Neural progenitor cell (in vitro differentiated cells): Measurements from ENCODE around the gene ACKR4. TPM values are rescaled to one million over a fixed set of nuclear protein-coding genes. Genes with fewer than 3 reads are reported as not detected.

ENCODE experiments used
- DNase-seq: peaks from one replicate; pipeline ENCODE4 v3.0.0-alpha.2; 2016; ENCODE audit warnings: low spot score
- H2AFZ ChIP-seq: fragments of 200-600 bp; sonication (generic); replicated peaks from 2 replicates; pipeline ENCODE4 v1.6.1; 2016; ENCODE audit warnings: antibody characterized with exemption
- H3F3A ChIP-seq: fragments of 200-600 bp; sonication (generic); 2 replicates; pipeline ENCODE4 v1.6.1; 2016; ENCODE audit warnings: antibody characterized with exemption, low read depth
- H3K27ac ChIP-seq: fragments of 200-600 bp; sonication (generic); 2 replicates; pipeline ENCODE4 v1.5.1; 2016; ENCODE audit warnings: mild to moderate bottlenecking
- H3K27me3 ChIP-seq: fragments of 200-600 bp; sonication (generic); 2 replicates; pipeline ENCODE4 v1.6.1; 2016; ENCODE audit warnings: mild to moderate bottlenecking, moderate library complexity
- H3K36me3 ChIP-seq: fragments of 200-600 bp; sonication (generic); 2 replicates; pipeline ENCODE4 v1.5.1; 2016
- H3K4me1 ChIP-seq: fragments of 200-600 bp; sonication (generic); 2 replicates; pipeline ENCODE4 v1.6.1; 2016; ENCODE audit warnings: mixed run types
- H3K4me2 ChIP-seq: fragments of 200-600 bp; sonication (generic); 2 replicates; pipeline ENCODE4 v1.6.1; 2016
- H3K4me3 ChIP-seq: fragments of 200-600 bp; sonication (generic); 2 replicates; pipeline ENCODE4 v1.5.1; 2016
- H3K79me2 ChIP-seq: fragments of 200-600 bp; sonication (generic); 2 replicates; pipeline ENCODE4 v1.6.1; 2016; ENCODE audit warnings: low read depth
- H3K9ac ChIP-seq: fragments of 200-600 bp; sonication (generic); 2 replicates; pipeline ENCODE4 v1.6.1; 2016
- H3K9me3 ChIP-seq: fragments of 200-600 bp; sonication (generic); 2 replicates; pipeline ENCODE4 v1.5.1; 2016; ENCODE audit warnings: low read depth
- H4K20me1 ChIP-seq: fragments of 200-600 bp; sonication (generic); 2 replicates; pipeline ENCODE4 v1.6.1; 2016; ENCODE audit warnings: low read depth
- H3K27ac Mint-ChIP-seq: 3 replicates; pipeline ENCODE4 v1.8.0; 2021; ENCODE audit warnings: mixed read lengths
- H3K27me3 Mint-ChIP-seq: 2 replicates; pipeline ENCODE4 v1.8.0; 2022; ENCODE audit warnings: low read depth, mild to moderate bottlenecking, inconsistent platforms, moderate library complexity, mixed read lengths; ENCODE audit not compliant: insufficient read depth
- H3K36me3 Mint-ChIP-seq: 3 replicates; pipeline ENCODE4 v1.8.0; 2021; ENCODE audit warnings: mixed read lengths
- H3K4me1 Mint-ChIP-seq: 3 replicates; pipeline ENCODE4 v1.8.0; 2021; ENCODE audit warnings: mixed read lengths
- H3K4me3 Mint-ChIP-seq: 3 replicates; pipeline ENCODE4 v1.8.0; 2021; ENCODE audit warnings: mild to moderate bottlenecking, moderate library complexity, mixed read lengths
- H3K9me3 Mint-ChIP-seq: 3 replicates; pipeline ENCODE4 v1.8.0; 2020; ENCODE audit warnings: mixed read lengths
- CTCF ChIP-seq: fragments of 200-600 bp; sonication (generic); IDR thresholded peaks from 2 replicates; pipeline ENCODE4 v1.5.1; 2017; ENCODE audit warnings: antibody characterized with exemption, mild to moderate bottlenecking
- EZH2 ChIP-seq: fragments of 200-600 bp; sonication (generic); IDR thresholded peaks from 2 replicates; pipeline ENCODE4 v1.6.1; 2017; ENCODE audit warnings: antibody characterized with exemption, mild to moderate bottlenecking, moderate library complexity
- EZH2phosphoT487 ChIP-seq: fragments of 200-600 bp; sonication (generic); IDR thresholded peaks from 2 replicates; pipeline ENCODE4 v1.6.1; 2017; ENCODE audit warnings: antibody characterized with exemption
- total RNA-seq: library from RNA; depleted of rRNA; stranded (reverse); fragments of >200 nt; gene quantifications from 2 replicates; pipeline ENCODE4 v1.2.3, GENCODE V29; 2015; ENCODE audit warnings: low replicate concordance

ACKR4 gene
- total RNA-seq, 1 donor from 2014 or later, result not detected

- DNase-seq, result peak; percentile 70
- H3K4me3 Mint-ChIP-seq, result no peak overlapping the region
- H3K27ac Mint-ChIP-seq, result no peak overlapping the region
- peak overlapping the region; percentile 37 for H3K4me2 ChIP-seq
- TF ChIP-seq CTCF (no peak), EZH2 (no peak), EZH2phosphoT487 (no peak)
- H3K36me3 ChIP-seq, result no peaks in the 10 kb centered on the region
- no peak overlapping the region for H3K9ac ChIP-seq
- no peaks in the 10 kb centered on the region for H3K9me3 Mint-ChIP-seq
- no peaks in the 10 kb centered on the region for H3K9me3 ChIP-seq
- no peaks in the 10 kb centered on the region for H3K79me2 ChIP-seq
- no peaks in the 10 kb centered on the region for H4K20me1 ChIP-seq
- H3K4me1 Mint-ChIP-seq, result no peaks in the 10 kb centered on the region
- H3K4me1 ChIP-seq, result peaks cover 9% of the 10 kb centered on the region
- H3K27me3 ChIP-seq, result no peaks in the 10 kb centered on the region
- peaks cover 2% of the 10 kb centered on the region for H3K27me3 Mint-ChIP-seq
- H3K4me3 ChIP-seq, result no peak overlapping the region
- peak overlapping the region; percentile 16 for H3K27ac ChIP-seq
- no peak overlapping the region for H2AFZ ChIP-seq
- peaks cover 16% of the 10 kb centered on the region for H3F3A ChIP-seq
- peaks cover 4% of the 10 kb centered on the region for H3K36me3 Mint-ChIP-seq
Observed at GRCh38 chr3:132595014-132595413, 2.1 kb upstream of the ACKR4 start.

- Histone ChIP-seq H3K36me3 (no peaks in the 10 kb centered on the region), H3K27ac (no peak overlapping the region), H3K9me3 (no peaks in the 10 kb centered on the region), H3F3A (peaks cover 16% of the 10 kb centered on the region), H3K27me3 (no peaks in the 10 kb centered on the region), H3K79me2 (no peaks in the 10 kb centered on the region), H3K4me3 (no peak overlapping the region), H2AFZ (no peak overlapping the region), H4K20me1 (no peaks in the 10 kb centered on the region), H3K4me2 (no peak overlapping the region), H3K4me1 (peaks cover 9% of the 10 kb centered on the region), H3K9ac (no peak overlapping the region)
- H3K9me3 Mint-ChIP-seq, result no peaks in the 10 kb centered on the region
- no peak for TF ChIP-seq EZH2phosphoT487
- no peak overlapping the region for H3K27ac Mint-ChIP-seq
- H3K27me3 Mint-ChIP-seq, result no peaks in the 10 kb centered on the region
- H3K4me1 Mint-ChIP-seq, result no peaks in the 10 kb centered on the region
- H3K4me3 Mint-ChIP-seq, result no peak overlapping the region
- no peak for DNase-seq
- peaks cover 4% of the 10 kb centered on the region for H3K36me3 Mint-ChIP-seq
Observed at GRCh38 chr3:132596326-132596725, 744 bp upstream of the ACKR4 start.

GRCh38 chr3:132597660-132598059, 590 bp downstream of the ACKR4 start:
- Mint-ChIP-seq H3K36me3 (peaks cover 4% of the 10 kb centered on the region), H3K27me3 (no peaks in the 10 kb centered on the region)
- no peak overlapping the region for H3K27ac ChIP-seq

More at GRCh38 chr3:132597660-132598059, 590 bp downstream of the ACKR4 start:
- Histone ChIP-seq H3K4me3 (no peak overlapping the region), H3K4me2 (no peak overlapping the region), H3F3A (peaks cover 16% of the 10 kb centered on the region), H4K20me1 (no peaks in the 10 kb centered on the region), H3K27me3 (no peaks in the 10 kb centered on the region), H3K36me3 (no peaks in the 10 kb centered on the region), H3K9ac (no peak overlapping the region), H3K4me1 (peaks cover 9% of the 10 kb centered on the region), H3K79me2 (no peaks in the 10 kb centered on the region), H3K9me3 (no peaks in the 10 kb centered on the region), H2AFZ (no peak overlapping the region)
- no peak overlapping the region for H3K4me3 Mint-ChIP-seq
- H3K27ac Mint-ChIP-seq, result no peak overlapping the region
- DNase-seq, result no peak
- no peak for TF ChIP-seq EZH2phosphoT487
- no peak for TF ChIP-seq CTCF
- TF ChIP-seq EZH2, result no peak
- H3K4me1 Mint-ChIP-seq, result no peaks in the 10 kb centered on the region
- no peaks in the 10 kb centered on the region for H3K9me3 Mint-ChIP-seq
